ENCODE measurements around the gene PALM3. TPM values are rescaled to one million over a fixed set of nuclear protein-coding genes. Genes with fewer than 3 reads are reported as not detected.

PALM3 gene
- polyA plus RNA-seq, 3 donors = not detected

DNA sequence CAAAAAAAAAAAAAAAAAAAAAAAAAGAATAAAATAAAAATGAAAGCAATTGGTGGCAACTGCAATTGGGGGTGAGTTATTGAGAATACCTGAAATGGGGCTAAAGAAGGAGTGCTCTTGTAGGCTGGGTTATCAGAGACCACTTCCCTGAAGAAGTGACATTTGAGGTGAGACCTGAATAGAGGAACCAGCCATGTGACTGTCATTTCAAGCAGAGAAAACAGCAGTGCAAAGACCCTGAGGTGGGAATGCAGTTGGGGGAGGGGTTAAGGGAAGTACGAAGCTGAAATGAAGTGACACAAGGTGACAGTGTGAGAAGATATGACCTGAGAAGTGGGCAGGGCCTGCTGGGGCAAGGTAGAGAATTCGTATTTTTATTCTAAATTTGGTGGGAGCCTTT, 4.3 kb upstream of the PALM3 start:
- Mint-ChIP-seq H3K4me1 (peaks cover 5% of the 10 kb centered on the region), H3K9me3 (peaks cover 0 to 2% (median 0%) of the 10 kb centered on the region in 7 donors), H3K27me3 (ENCODE audit: low read depth in 3 of 3) (peaks cover 9 to 23% (median 18%) of the 10 kb centered on the region in 3 donors), H3K4me3 (no peak overlapping the region), H3K27ac (no peak overlapping the region), H3K36me3 (peaks cover 0 to 3% of the 10 kb centered on the region in 2 donors)
- TF ChIP-seq, protein P1, sequence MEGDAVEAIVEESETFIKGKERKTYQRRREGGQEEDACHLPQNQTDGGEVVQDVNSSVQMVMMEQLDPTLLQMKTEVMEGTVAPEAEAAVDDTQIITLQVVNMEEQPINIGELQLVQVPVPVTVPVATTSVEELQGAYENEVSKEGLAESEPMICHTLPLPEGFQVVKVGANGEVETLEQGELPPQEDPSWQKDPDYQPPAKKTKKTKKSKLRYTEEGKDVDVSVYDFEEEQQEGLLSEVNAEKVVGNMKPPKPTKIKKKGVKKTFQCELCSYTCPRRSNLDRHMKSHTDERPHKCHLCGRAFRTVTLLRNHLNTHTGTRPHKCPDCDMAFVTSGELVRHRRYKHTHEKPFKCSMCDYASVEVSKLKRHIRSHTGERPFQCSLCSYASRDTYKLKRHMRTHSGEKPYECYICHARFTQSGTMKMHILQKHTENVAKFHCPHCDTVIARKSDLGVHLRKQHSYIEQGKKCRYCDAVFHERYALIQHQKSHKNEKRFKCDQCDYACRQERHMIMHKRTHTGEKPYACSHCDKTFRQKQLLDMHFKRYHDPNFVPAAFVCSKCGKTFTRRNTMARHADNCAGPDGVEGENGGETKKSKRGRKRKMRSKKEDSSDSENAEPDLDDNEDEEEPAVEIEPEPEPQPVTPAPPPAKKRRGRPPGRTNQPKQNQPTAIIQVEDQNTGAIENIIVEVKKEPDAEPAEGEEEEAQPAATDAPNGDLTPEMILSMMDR (IDR thresholded peaks at IDR 0.05) = no peak
- Histone ChIP-seq H3K36me3 (replicated peaks in 1 of 2; ENCODE audit: control insufficient read depth in 1 of 2, insufficient read depth in 2 of 2, low read length in 2 of 2) (no peaks in the 10 kb centered on the region), H3K79me2 (ENCODE audit: insufficient read depth, low read length) (no peaks in the 10 kb centered on the region), H3K4me1 (ENCODE audit: control insufficient read depth in 1 of 2, insufficient read depth in 2 of 2, low read length in 2 of 2) (no peaks in the 10 kb centered on the region), H3K27me3 (ENCODE audit: control insufficient read depth in 2 of 2, insufficient read depth in 2 of 2, low read length in 2 of 2) (peaks cover 0 to 6% of the 10 kb centered on the region in 2 donors), H3K27ac (ENCODE audit: low read depth in 1 of 2, low read length in 2 of 2) (no peak overlapping the region), H3K9me3 (replicated peaks in 1 of 2; ENCODE audit: control insufficient read depth in 1 of 2, insufficient read depth in 1 of 2, low read length in 2 of 2) (no peaks in the 10 kb centered on the region), H3K4me2 (replicated peaks; ENCODE audit: extremely low read depth, low read length, poor library complexity, severe bottlenecking) (no peak overlapping the region), H2AFZ (ENCODE audit: insufficient read depth, low read depth, low read length, poor library complexity, severe bottlenecking) (no peak overlapping the region), H3K4me3 (replicated peaks in 1 of 3; ENCODE audit: low read depth in 2 of 3, low read length in 3 of 3) (no peak overlapping the region), H3K9ac (ENCODE audit: insufficient read depth, low read length, poor library complexity, severe bottlenecking) (no peak overlapping the region), H4K20me1 (ENCODE audit: insufficient read depth, low read length) (no peaks in the 10 kb centered on the region)
- WGBS (ENCODE audit: insufficient coverage) = 78% methylated on average over 2 of the region's 2 CpGs
- DNase-seq = no peak
- intact Hi-C loops (cut with micrococcal nuclease) = no loop called here

DNA sequence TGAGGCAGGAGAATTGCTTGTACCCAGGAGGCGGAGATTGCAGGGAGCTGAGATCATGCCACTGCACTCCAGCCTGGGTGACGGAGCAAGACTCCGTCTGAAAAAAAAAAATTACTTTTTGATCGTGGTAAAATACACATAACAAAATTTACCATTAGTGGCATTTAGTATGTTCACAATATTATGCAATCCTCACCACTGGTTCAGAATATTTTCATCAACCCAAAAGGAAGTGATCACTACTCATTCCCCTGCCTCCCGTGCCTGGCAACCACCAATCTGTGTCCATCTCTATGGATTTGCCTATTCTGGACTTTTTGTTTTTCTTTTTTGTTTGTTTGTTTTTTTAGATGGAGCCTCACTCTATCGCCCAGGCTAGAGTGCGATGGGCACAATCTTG, 1.2 kb upstream of the PALM3 start:
- Mint-ChIP-seq H3K9me3 (peaks cover 0 to 12% (median 1%) of the 10 kb centered on the region in 7 donors), H3K4me1 (peaks cover 13% of the 10 kb centered on the region), H3K27me3 (ENCODE audit: low read depth in 3 of 3) (peaks cover 25 to 42% (median 39%) of the 10 kb centered on the region in 3 donors), H3K27ac (peak overlapping the region in 1 of 7 donors; percentile 38), H3K4me3 (no peak overlapping the region), H3K36me3 (peaks cover 4% of the 10 kb centered on the region in 2 donors)
- no peak overlapping the region for H3K27ac ChIP-seq (ENCODE audit: low read depth in 1 of 2, low read length in 2 of 2)
- no peaks in the 10 kb centered on the region for H4K20me1 ChIP-seq (ENCODE audit: insufficient read depth, low read length)
- H3K36me3 ChIP-seq (replicated peaks in 1 of 2; ENCODE audit: control insufficient read depth in 1 of 2, insufficient read depth in 2 of 2, low read length in 2 of 2) = no peaks in the 10 kb centered on the region
- no peaks in the 10 kb centered on the region for H3K79me2 ChIP-seq (ENCODE audit: insufficient read depth, low read length)
- H3K27me3 ChIP-seq (ENCODE audit: control insufficient read depth in 2 of 2, insufficient read depth in 2 of 2, low read length in 2 of 2) = peaks cover 11 to 30% of the 10 kb centered on the region in 2 donors
- WGBS (ENCODE audit: insufficient coverage) = no CpG with 5 or more reads among the region's 7 CpGs
- no peak overlapping the region for H2AFZ ChIP-seq (ENCODE audit: insufficient read depth, low read depth, low read length, poor library complexity, severe bottlenecking)
- TF ChIP-seq, protein P1 (IDR thresholded peaks at IDR 0.05) = no peak
- peaks cover under 1 to 3% of the 10 kb centered on the region in 2 donors for H3K4me1 ChIP-seq (ENCODE audit: control insufficient read depth in 1 of 2, insufficient read depth in 2 of 2, low read length in 2 of 2)
- H3K4me3 ChIP-seq (replicated peaks in 1 of 3; ENCODE audit: low read depth in 2 of 3, low read length in 3 of 3) = no peak overlapping the region
- H3K4me2 ChIP-seq (replicated peaks; ENCODE audit: extremely low read depth, low read length, poor library complexity, severe bottlenecking) = no peak overlapping the region
- intact Hi-C loops (cut with micrococcal nuclease) = no loop called here
- H3K9ac ChIP-seq (ENCODE audit: insufficient read depth, low read length, poor library complexity, severe bottlenecking) = no peak overlapping the region
- peak in 1 of 3 donors; percentile 14 for DNase-seq
- peaks cover 0 to 3% of the 10 kb centered on the region in 2 donors for H3K9me3 ChIP-seq (replicated peaks in 1 of 2; ENCODE audit: control insufficient read depth in 1 of 2, insufficient read depth in 1 of 2, low read length in 2 of 2)

Data from CD14-positive monocyte (primary cell).